WTC11 (cell line): ENCODE data around the gene EMD.

Experiments used
- TF ChIP-seq, protein P1 (sequence below): sonication (generic); formaldehyde crosslinking; IDR thresholded peaks from 2 replicates; pipeline ENCODE4 v1.8.0; 2022; ENCODE audit warnings: mild to moderate bottlenecking, missing genetic modification reagents
- TF ChIP-seq, protein P2 (sequence below): fragments of 200-600 bp; IDR thresholded peaks from 2 replicates; pipeline ENCODE4 v1.8.0; 2022; ENCODE audit warnings: antibody characterized with exemption

DNA sequence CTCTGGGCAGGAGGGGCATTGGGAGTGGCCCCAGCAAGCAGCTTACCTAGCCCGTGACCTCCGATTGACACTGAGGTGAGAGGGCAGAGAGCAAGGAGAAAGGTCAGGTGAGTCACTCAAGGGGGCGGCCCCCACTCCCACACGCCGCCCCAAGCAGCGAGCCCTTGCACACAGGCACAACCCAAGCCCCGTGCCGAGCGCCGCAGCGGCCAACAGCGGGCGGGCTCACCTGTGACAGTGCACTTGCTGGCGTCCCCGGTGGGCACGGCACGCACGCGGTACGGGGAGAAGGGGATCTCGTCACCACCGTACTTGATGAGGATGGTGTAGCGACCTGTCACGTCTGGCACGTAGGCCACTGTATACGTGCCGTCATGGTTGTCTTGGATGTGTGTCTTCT, 21.9 kb upstream of the EMD start:
- TF ChIP-seq, protein P1, sequence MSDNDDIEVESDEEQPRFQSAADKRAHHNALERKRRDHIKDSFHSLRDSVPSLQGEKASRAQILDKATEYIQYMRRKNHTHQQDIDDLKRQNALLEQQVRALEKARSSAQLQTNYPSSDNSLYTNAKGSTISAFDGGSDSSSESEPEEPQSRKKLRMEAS (CRISPR knock-in tag) = no peak
- TF ChIP-seq, protein P2, sequence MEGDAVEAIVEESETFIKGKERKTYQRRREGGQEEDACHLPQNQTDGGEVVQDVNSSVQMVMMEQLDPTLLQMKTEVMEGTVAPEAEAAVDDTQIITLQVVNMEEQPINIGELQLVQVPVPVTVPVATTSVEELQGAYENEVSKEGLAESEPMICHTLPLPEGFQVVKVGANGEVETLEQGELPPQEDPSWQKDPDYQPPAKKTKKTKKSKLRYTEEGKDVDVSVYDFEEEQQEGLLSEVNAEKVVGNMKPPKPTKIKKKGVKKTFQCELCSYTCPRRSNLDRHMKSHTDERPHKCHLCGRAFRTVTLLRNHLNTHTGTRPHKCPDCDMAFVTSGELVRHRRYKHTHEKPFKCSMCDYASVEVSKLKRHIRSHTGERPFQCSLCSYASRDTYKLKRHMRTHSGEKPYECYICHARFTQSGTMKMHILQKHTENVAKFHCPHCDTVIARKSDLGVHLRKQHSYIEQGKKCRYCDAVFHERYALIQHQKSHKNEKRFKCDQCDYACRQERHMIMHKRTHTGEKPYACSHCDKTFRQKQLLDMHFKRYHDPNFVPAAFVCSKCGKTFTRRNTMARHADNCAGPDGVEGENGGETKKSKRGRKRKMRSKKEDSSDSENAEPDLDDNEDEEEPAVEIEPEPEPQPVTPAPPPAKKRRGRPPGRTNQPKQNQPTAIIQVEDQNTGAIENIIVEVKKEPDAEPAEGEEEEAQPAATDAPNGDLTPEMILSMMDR = no peak
